Fibroblast of skin of left biceps (primary cell): ENCODE results near the gene SMPDL3A.
A peak's percentile ranks its signal among the peaks of the same experiment; 100 is the strongest.

Experiments
- DNase-seq, 2 experiments: peaks; one replicate each; pipeline ENCODE4 v3.0.0-alpha.2; 2013; ENCODE audit warnings: low read depth in 2 of 2

SMPDL3A gene

GRCh38 chr6:122775975-122776374 is 13.1 kb upstream of the SMPDL3A start:
- DNase-seq: no peak

GRCh38 chr6:122778302-122778701 is 10.8 kb upstream of the SMPDL3A start:
- DNase-seq: no peak

- DNase-seq: no peak
These were observed 9.9 kb upstream of the SMPDL3A start for GRCh38 chr6:122778985-122779661.

GRCh38 chr6:122779667-122780066 is 9.4 kb upstream of the SMPDL3A start, which contains the start of gene FABP7:
TSS of gene FABP7 (plus strand) at chr6:122779716. CDS start at chr6:122779795, 79 bp downstream.
- DNase-seq: no peak

GRCh38 chr6:122780114-122780513 is 8.9 kb upstream of the SMPDL3A start:
- no peak for DNase-seq

GRCh38 chr6:122781716-122782115 is 7.3 kb upstream of the SMPDL3A start:
- no peak for DNase-seq

- no peak for DNase-seq
These were observed 5.7 kb upstream of the SMPDL3A start for GRCh38 chr6:122783401-122783800.

GRCh38 chr6:122785891-122786290 is 3.2 kb upstream of the SMPDL3A start:
- no peak for DNase-seq

GRCh38 chr6:122787721-122788120 is 1.3 kb upstream of the SMPDL3A start:
- DNase-seq: peak in 1 of 2 experiments; percentile 20

GRCh38 chr6:122788208-122788607 is 850 bp upstream of the SMPDL3A start:
- DNase-seq: no peak

- DNase-seq: peak in 1 of 2 experiments; percentile 54
These were observed 336 bp upstream of the SMPDL3A start for GRCh38 chr6:122788663-122789181.

GRCh38 chr6:122790028-122790422 is 967 bp downstream of the SMPDL3A start:
- DNase-seq: no peak

- no peak for DNase-seq
These were observed 1.6 kb downstream of the SMPDL3A start for GRCh38 chr6:122790423-122791309.

GRCh38 chr6:122791310-122791679 is 2.2 kb downstream of the SMPDL3A start:
- no peak for DNase-seq

GRCh38 chr6:122792766-122793165 is 3.7 kb downstream of the SMPDL3A start:
- no peak for DNase-seq

- DNase-seq: no peak
These were observed 8.5 kb downstream of the SMPDL3A start for GRCh38 chr6:122797537-122797936.

- DNase-seq: peak in 1 of 2 experiments; percentile 17
These were observed 9.1 kb downstream of the SMPDL3A start for GRCh38 chr6:122798099-122798641.

GRCh38 chr6:122799140-122799745 is 10.2 kb downstream of the SMPDL3A start:
- DNase-seq: no peak

GRCh38 chr6:122799916-122800686 is 11.0 kb downstream of the SMPDL3A start:
- no peak for DNase-seq

GRCh38 chr6:122800906-122801305 is 11.8 kb downstream of the SMPDL3A start:
- no peak for DNase-seq

- DNase-seq: no peak
These were observed 12.3 kb downstream of the SMPDL3A start for GRCh38 chr6:122801397-122801796.
